Osteocyte (in vitro differentiated cells): Measurements from ENCODE around the gene PCAT6. TPM values are rescaled to one million over a fixed set of nuclear protein-coding genes. Genes with fewer than 3 reads are reported as not detected.

Experiments used
- DNase-seq: peaks from one replicate; pipeline ENCODE4 v3.0.0; 2021; ENCODE audit warnings: mixed read lengths; ENCODE audit not compliant: unreplicated experiment; ENCODE audit errors: extremely low spot score
- H3K27ac Mint-ChIP-seq: one replicate; pipeline ENCODE4 v1.8.0; 2021; ENCODE audit warnings: mild to moderate bottlenecking, mixed read lengths; ENCODE audit not compliant: unreplicated experiment
- H3K27me3 Mint-ChIP-seq: one replicate; pipeline ENCODE4 v1.8.0; 2021; ENCODE audit warnings: mixed read lengths; ENCODE audit not compliant: unreplicated experiment
- H3K36me3 Mint-ChIP-seq: one replicate; pipeline ENCODE4 v1.8.0; 2021; ENCODE audit warnings: mixed read lengths; ENCODE audit not compliant: unreplicated experiment
- H3K4me1 Mint-ChIP-seq: one replicate; pipeline ENCODE4 v1.8.0; 2021; ENCODE audit warnings: mixed read lengths; ENCODE audit not compliant: unreplicated experiment
- H3K4me3 Mint-ChIP-seq: one replicate; pipeline ENCODE4 v1.8.0; 2021; ENCODE audit warnings: mild to moderate bottlenecking, moderate library complexity, mixed read lengths; ENCODE audit not compliant: unreplicated experiment
- H3K9me3 Mint-ChIP-seq: one replicate; pipeline ENCODE4 v1.8.0; 2021; ENCODE audit warnings: mixed read lengths; ENCODE audit not compliant: unreplicated experiment
- total RNA-seq: library from RNA; stranded (reverse); gene quantifications from 2 replicates; pipeline ENCODE4 v1.2.1, GENCODE V29; 2021
- TF ChIP-seq, protein P1 (sequence below): fragments of 200-600 bp; sonication (generic); IDR thresholded peaks from 2 replicates; pipeline ENCODE4 v1.5.0; 2021; ENCODE audit warnings: antibody characterized with exemption, mild to moderate bottlenecking, moderate library complexity

Gene PCAT6
- total RNA-seq, 1 donor from 2014 or later: 3.8 TPM

- peak overlapping the region; percentile 93 for H3K4me3 Mint-ChIP-seq
Measured at GRCh38 chr1:202811296-202812175, 782 bp downstream of the PCAT6 start.

GRCh38 chr1:202812176-202813026 is 1.6 kb downstream of the PCAT6 start:
- Mint-ChIP-seq H3K9me3 (no peaks in the 10 kb centered on the region), H3K36me3 (no peaks in the 10 kb centered on the region), H3K4me3 (peak overlapping the region; percentile 57), H3K27ac (no peak overlapping the region), H3K4me1 (peaks cover 27% of the 10 kb centered on the region), H3K27me3 (peaks cover 5% of the 10 kb centered on the region)
- DNase-seq: no peak
- TF ChIP-seq, protein P1, sequence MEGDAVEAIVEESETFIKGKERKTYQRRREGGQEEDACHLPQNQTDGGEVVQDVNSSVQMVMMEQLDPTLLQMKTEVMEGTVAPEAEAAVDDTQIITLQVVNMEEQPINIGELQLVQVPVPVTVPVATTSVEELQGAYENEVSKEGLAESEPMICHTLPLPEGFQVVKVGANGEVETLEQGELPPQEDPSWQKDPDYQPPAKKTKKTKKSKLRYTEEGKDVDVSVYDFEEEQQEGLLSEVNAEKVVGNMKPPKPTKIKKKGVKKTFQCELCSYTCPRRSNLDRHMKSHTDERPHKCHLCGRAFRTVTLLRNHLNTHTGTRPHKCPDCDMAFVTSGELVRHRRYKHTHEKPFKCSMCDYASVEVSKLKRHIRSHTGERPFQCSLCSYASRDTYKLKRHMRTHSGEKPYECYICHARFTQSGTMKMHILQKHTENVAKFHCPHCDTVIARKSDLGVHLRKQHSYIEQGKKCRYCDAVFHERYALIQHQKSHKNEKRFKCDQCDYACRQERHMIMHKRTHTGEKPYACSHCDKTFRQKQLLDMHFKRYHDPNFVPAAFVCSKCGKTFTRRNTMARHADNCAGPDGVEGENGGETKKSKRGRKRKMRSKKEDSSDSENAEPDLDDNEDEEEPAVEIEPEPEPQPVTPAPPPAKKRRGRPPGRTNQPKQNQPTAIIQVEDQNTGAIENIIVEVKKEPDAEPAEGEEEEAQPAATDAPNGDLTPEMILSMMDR: no peak

More at GRCh38 chr1:202811296-202812175, 782 bp downstream of the PCAT6 start:
- Mint-ChIP-seq H3K27me3 (peaks cover 5% of the 10 kb centered on the region), H3K36me3 (no peaks in the 10 kb centered on the region), H3K4me1 (peaks cover 28% of the 10 kb centered on the region), H3K9me3 (no peaks in the 10 kb centered on the region), H3K27ac (peak overlapping the region; percentile 95)
- DNase-seq: no peak
- TF ChIP-seq, protein P1: no peak

- peaks cover 14% of the 10 kb centered on the region for H3K4me1 Mint-ChIP-seq
- no peak for DNase-seq
Measured at GRCh38 chr1:202815120-202815519, 4.4 kb downstream of the PCAT6 start.

GRCh38 chr1:202818819-202819218 is 8.1 kb downstream of the PCAT6 start:
- TF ChIP-seq, protein P1: no peak
- Mint-ChIP-seq H3K27me3 (peaks cover 18% of the 10 kb centered on the region), H3K4me1 (peaks cover 9% of the 10 kb centered on the region), H3K27ac (no peak overlapping the region), H3K9me3 (no peaks in the 10 kb centered on the region), H3K4me3 (no peak overlapping the region), H3K36me3 (no peaks in the 10 kb centered on the region)
- DNase-seq: no peak

More at GRCh38 chr1:202815120-202815519, 4.4 kb downstream of the PCAT6 start:
- Mint-ChIP-seq H3K9me3 (no peaks in the 10 kb centered on the region), H3K27me3 (peaks cover 18% of the 10 kb centered on the region), H3K4me3 (no peak overlapping the region), H3K36me3 (no peaks in the 10 kb centered on the region), H3K27ac (no peak overlapping the region)
- TF ChIP-seq, protein P1: no peak
